MM.1S (cell line): ENCODE data around the gene CFP.
"Not testable (repeated sequence)": the region's sequence is repeated elsewhere in the genome, so short reads cannot be mapped to it uniquely, and the experiment has no call there.

Source experiments
- DNase-seq: peaks from one replicate; pipeline ENCODE4 v3.0.0-alpha.2; 2015
- H2AFZ ChIP-seq: fragments of 300-600 bp; sonication (generic); 2 replicates; pipeline ENCODE4 v1.6.0; 2016; ENCODE audit warnings: antibody characterized with exemption, low read length
- H3F3A ChIP-seq: fragments of 300-600 bp; sonication (generic); 2 replicates; pipeline ENCODE4 v1.6.1; 2016; ENCODE audit warnings: mild to moderate bottlenecking, antibody characterized with exemption, low read length, moderate library complexity, mixed read lengths; ENCODE audit not compliant: insufficient read depth
- H3K27ac ChIP-seq: fragments of 300-600 bp; sonication (generic); 2 replicates; pipeline ENCODE4 v1.5.1; 2016; ENCODE audit warnings: mild to moderate bottlenecking, low read length
- H3K27me3 ChIP-seq: fragments of 300-600 bp; sonication (generic); replicated peaks from 2 replicates; pipeline ENCODE4 v1.6.0; 2016; ENCODE audit warnings: low read length; ENCODE audit not compliant: insufficient read depth
- H3K36me3 ChIP-seq: fragments of 300-600 bp; sonication (generic); replicated peaks from 2 replicates; pipeline ENCODE4 v1.6.1; 2016; ENCODE audit warnings: mild to moderate bottlenecking, low read length, mixed read lengths; ENCODE audit not compliant: insufficient read depth
- H3K4me1 ChIP-seq: fragments of 300-600 bp; sonication (generic); 2 replicates; pipeline ENCODE4 v1.6.1; 2016; ENCODE audit warnings: low read length, mixed read lengths
- H3K4me2 ChIP-seq: fragments of 300-600 bp; sonication (generic); 2 replicates; pipeline ENCODE4 v1.6.0; 2016; ENCODE audit warnings: low read depth, low read length
- H3K4me3 ChIP-seq: fragments of 300-600 bp; sonication (generic); 2 replicates; pipeline ENCODE4 v1.5.1; 2016; ENCODE audit warnings: low read length, mixed read lengths
- H3K79me2 ChIP-seq: fragments of 300-600 bp; sonication (generic); 2 replicates; pipeline ENCODE4 v1.6.1; 2016; ENCODE audit warnings: mixed run types, low read length, mixed read lengths
- H3K9ac ChIP-seq: fragments of 300-600 bp; sonication (generic); 2 replicates; pipeline ENCODE4 v1.6.1; 2016; ENCODE audit warnings: low read length, mixed read lengths
- H3K9me2 ChIP-seq: fragments of 300-600 bp; sonication (generic); replicated peaks from 2 replicates; pipeline ENCODE4 v1.6.1; 2016; ENCODE audit warnings: mild to moderate bottlenecking, low read length, mixed read lengths; ENCODE audit not compliant: insufficient read depth
- H3K9me3 ChIP-seq: fragments of 300-600 bp; sonication (generic); replicated peaks from 2 replicates; pipeline ENCODE4 v1.6.1; 2016; ENCODE audit warnings: mild to moderate bottlenecking, low read length, mixed read lengths; ENCODE audit not compliant: insufficient read depth
- H4K20me1 ChIP-seq: fragments of 300-600 bp; sonication (generic); 2 replicates; pipeline ENCODE4 v1.6.1; 2016; ENCODE audit warnings: mild to moderate bottlenecking, low read length, moderate library complexity, mixed read lengths; ENCODE audit not compliant: insufficient read depth
- CTCF ChIP-seq: fragments of 300-600 bp; sonication (generic); IDR thresholded peaks from 2 replicates; pipeline ENCODE4 v1.5.1; 2016; ENCODE audit warnings: antibody characterized with exemption, low read length, mixed read lengths
- EZH2 ChIP-seq: fragments of 300-600 bp; sonication (generic); optimal IDR thresholded peaks from 2 replicates; pipeline ENCODE3; 2017; ENCODE audit warnings: low read depth, mild to moderate bottlenecking, antibody characterized with exemption, low read length, mixed read lengths
- EZH2phosphoT487 ChIP-seq: fragments of 300-600 bp; sonication (generic); IDR thresholded peaks from 2 replicates; pipeline ENCODE4 v1.6.1; 2018; ENCODE audit warnings: antibody characterized with exemption, low read length

The CFP gene

DNA sequence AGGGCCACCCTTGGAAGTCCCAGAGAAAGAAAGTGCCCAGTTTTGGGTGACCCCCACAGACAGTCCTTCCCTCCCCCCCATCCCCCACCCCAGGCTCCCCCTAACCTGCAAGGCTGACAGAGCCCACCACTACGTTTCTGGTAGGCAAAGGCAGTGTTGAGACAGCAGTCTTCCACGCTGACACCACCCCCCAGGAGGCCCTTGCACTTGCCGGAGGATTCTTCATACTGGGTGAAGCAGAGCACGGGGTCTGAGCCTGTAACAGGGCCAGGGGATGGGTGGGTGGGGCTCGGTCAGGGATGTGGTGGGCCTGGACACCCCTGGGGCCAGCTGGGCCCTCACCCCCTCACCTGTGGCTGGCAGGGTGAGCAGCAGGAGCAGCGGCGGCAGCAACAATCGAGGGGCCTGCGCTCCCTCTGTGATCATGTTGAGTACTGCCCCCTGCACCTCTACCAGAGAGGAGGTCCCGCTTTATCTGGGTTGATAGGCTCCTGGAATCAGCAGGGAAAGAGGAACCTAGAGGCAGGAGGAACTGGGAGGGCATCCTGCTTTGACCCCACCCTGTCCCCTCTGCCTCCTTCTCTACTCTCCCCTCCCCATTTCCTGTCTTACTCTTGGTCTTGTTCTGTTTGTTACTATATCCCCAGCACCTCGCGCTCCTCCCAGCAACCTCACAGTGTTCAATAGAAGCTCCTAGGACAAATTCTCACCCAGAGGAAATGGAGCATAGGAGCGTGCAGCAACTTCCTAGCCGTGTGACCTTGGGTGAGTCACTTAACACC, at the start of gene CFP:
TSS of gene CFP (minus strand) at position 512 of the 782 bp plus-strand sequence. CDS start at position 426, 86 bp downstream.
- no peaks in the 10 kb centered on the region for H3K27me3 ChIP-seq
- no peak within 1 kb of the TSS for H3K27ac ChIP-seq
- TF ChIP-seq CTCF, result no peak
- no peak for TF ChIP-seq EZH2
- TF ChIP-seq EZH2phosphoT487, result no peak
- H3K4me1 ChIP-seq, result peaks cover 6% of the 10 kb centered on the region; the same call in 1 of the 2 replicates
- H4K20me1 ChIP-seq, result no peaks in the 10 kb centered on the region
- no peaks in the 10 kb centered on the region for H3K9me2 ChIP-seq
- no peaks in the 10 kb centered on the region for H3F3A ChIP-seq
- no peaks in the 10 kb centered on the region for H3K9me3 ChIP-seq
- no peak for DNase-seq
- no peak within 1 kb of the TSS for H3K9ac ChIP-seq
- H3K36me3 ChIP-seq, result no peaks in the 10 kb centered on the region
- no peak within 1 kb of the TSS for H3K4me2 ChIP-seq
- H3K4me3 ChIP-seq, result no peak within 1 kb of the TSS
- no peak within 1 kb of the TSS for H2AFZ ChIP-seq
- no peaks in the 10 kb centered on the region for H3K79me2 ChIP-seq

GRCh38 chrX:47675959-47676859, 46.5 kb upstream of the CFP start:
- not testable (repeated sequence) for H4K20me1 ChIP-seq, H3K79me2 ChIP-seq, H3K4me3 ChIP-seq, DNase-seq, H3K9me2 ChIP-seq, H3K9me3 ChIP-seq, H3K36me3 ChIP-seq, H3K4me2 ChIP-seq, H3K9ac ChIP-seq, H3F3A ChIP-seq, H3K27me3 ChIP-seq, H2AFZ ChIP-seq, H3K4me1 ChIP-seq, H3K27ac ChIP-seq

GRCh38 chrX:47674776-47675175, 45.0 kb upstream of the CFP start:
- Histone ChIP-seq H3K79me2 (no peaks in the 10 kb centered on the region), H3K36me3 (no peaks in the 10 kb centered on the region), H3K4me3 (no peak overlapping the region), H3K9me2 (no peaks in the 10 kb centered on the region), H3K9ac (no peak overlapping the region), H2AFZ (no peak overlapping the region), H3K9me3 (no peaks in the 10 kb centered on the region), H3F3A (no peaks in the 10 kb centered on the region), H3K27ac (no peak overlapping the region), H4K20me1 (no peaks in the 10 kb centered on the region), H3K4me2 (no peak overlapping the region), H3K27me3 (no peaks in the 10 kb centered on the region), H3K4me1 (no peaks in the 10 kb centered on the region)
- no peak for TF ChIP-seq EZH2phosphoT487
- no peak for TF ChIP-seq CTCF
- no peak for TF ChIP-seq EZH2
- DNase-seq, result no peak

- H3F3A ChIP-seq, H3K9ac ChIP-seq, H2AFZ ChIP-seq, H3K9me3 ChIP-seq, H3K27me3 ChIP-seq, DNase-seq, H4K20me1 ChIP-seq, H3K4me2 ChIP-seq, H3K36me3 ChIP-seq, H3K27ac ChIP-seq, H3K79me2 ChIP-seq, H3K9me2 ChIP-seq, H3K4me1 ChIP-seq, H3K4me3 ChIP-seq: not testable (repeated sequence)
Observed at GRCh38 chrX:47665797-47666196, 36.1 kb upstream of the CFP start.
